Hepatocyte (in vitro differentiated cells): ENCODE data around the gene PARD3B. TPM values are rescaled to one million over a fixed set of nuclear protein-coding genes. Genes with fewer than 3 reads are reported as not detected.

ENCODE experiments used
- DNase-seq: peaks from one replicate; pipeline ENCODE4 v3.0.0-alpha.2; 2016; ENCODE audit warnings: low spot score
- H2AFZ ChIP-seq: fragments of 200-600 bp; sonication (generic); 2 replicates; pipeline ENCODE4 v1.6.0; 2016; ENCODE audit warnings: antibody characterized with exemption, mild to moderate bottlenecking
- H3K27ac ChIP-seq: fragments of 200-600 bp; sonication (generic); 2 replicates; pipeline ENCODE4 v1.5.1; 2016; ENCODE audit warnings: mild to moderate bottlenecking
- H3K27me3 ChIP-seq: fragments of 200-600 bp; sonication (generic); 2 replicates; pipeline ENCODE4 v1.6.1; 2016
- H3K36me3 ChIP-seq: fragments of 200-600 bp; sonication (generic); replicated peaks from 2 replicates; pipeline ENCODE4 v1.5.1; 2016; ENCODE audit warnings: low read depth; ENCODE audit not compliant: insufficient read depth
- H3K4me1 ChIP-seq: fragments of 200-600 bp; sonication (generic); 2 replicates; pipeline ENCODE4 v1.5.1; 2016; ENCODE audit warnings: mild to moderate bottlenecking, moderate library complexity; ENCODE audit not compliant: insufficient read depth
- H3K4me2 ChIP-seq: fragments of 200-600 bp; sonication (generic); 2 replicates; pipeline ENCODE4 v1.6.0; 2016
- H3K4me3 ChIP-seq: fragments of 200-600 bp; sonication (generic); 2 replicates; pipeline ENCODE4 v1.5.1; 2016; ENCODE audit warnings: mild to moderate bottlenecking
- H3K79me2 ChIP-seq: fragments of 200-600 bp; sonication (generic); 2 replicates; pipeline ENCODE4 v1.6.0; 2017; ENCODE audit warnings: mild to moderate bottlenecking
- H3K9me2 ChIP-seq: fragments of 200-600 bp; sonication (generic); replicated peaks from 2 replicates; pipeline ENCODE4 v1.6.0; 2017; ENCODE audit warnings: mild to moderate bottlenecking; ENCODE audit not compliant: insufficient read depth
- H3K9me3 ChIP-seq: fragments of 200-600 bp; sonication (generic); 2 replicates; pipeline ENCODE4 v1.5.1; 2016; ENCODE audit warnings: low read depth, mild to moderate bottlenecking
- H4K20me1 ChIP-seq: fragments of 200-600 bp; sonication (generic); 2 replicates; pipeline ENCODE4 v1.6.0; 2016; ENCODE audit warnings: mild to moderate bottlenecking; ENCODE audit not compliant: insufficient read depth, poor library complexity, severe bottlenecking
- CTCF ChIP-seq: fragments of 200-600 bp; sonication (generic); IDR thresholded peaks from 2 replicates; pipeline ENCODE4 v1.5.1; 2016; ENCODE audit warnings: antibody characterized with exemption, mild to moderate bottlenecking; ENCODE audit not compliant: poor library complexity
- EZH2 ChIP-seq: fragments of 200-600 bp; sonication (generic); IDR thresholded peaks from 2 replicates; pipeline ENCODE4 v1.6.1; 2016; ENCODE audit warnings: antibody characterized with exemption, mild to moderate bottlenecking, borderline replicate concordance
- EZH2phosphoT487 ChIP-seq: fragments of 200-600 bp; sonication (generic); IDR thresholded peaks from one replicate; pipeline ENCODE4 v1.6.1; 2018; ENCODE audit warnings: antibody characterized with exemption, mild to moderate bottlenecking, low read depth, moderate library complexity; ENCODE audit not compliant: unreplicated experiment, severe bottlenecking
- WGBS: methylation state at CpG from one replicate; pipeline ENCODE4 v1.1.6; 2016; ENCODE audit warnings: low lambda C conversion rate; ENCODE audit errors: missing lambda C conversion rate; 5-methylcytosine and 5-hydroxymethylcytosine counted together
- polyA plus RNA-seq: library from polyadenylated mRNA; unstranded; fragments of >200 nt; fragmentation: Nextera tagmentation; extraction: Ambion mirVana; gene quantifications from 2 replicates; pipeline ENCODE4 v1.2.1, GENCODE V29; 2016
- total RNA-seq: library from RNA; depleted of rRNA; stranded (reverse); fragments of >200 nt; gene quantifications from 2 replicates; pipeline ENCODE4 v1.2.3, GENCODE V29; 2014

The PARD3B gene
- total and polyA plus RNA-seq, 2 experiments from 2014 or later: 11.5 to 21.7 TPM

GRCh38 chr2:205585449-205586383, 1040.4 kb downstream of the PARD3B start:
- no peaks in the 10 kb centered on the region for H3K27me3 ChIP-seq
- H3K4me3 ChIP-seq: no peak overlapping the region
- H2AFZ ChIP-seq: no peak overlapping the region
- H3K9me3 ChIP-seq: no peaks in the 10 kb centered on the region
- no peak for TF ChIP-seq EZH2
- TF ChIP-seq CTCF: no peak
- no peak for TF ChIP-seq EZH2phosphoT487
- no peaks in the 10 kb centered on the region for H4K20me1 ChIP-seq
- WGBS: 67% methylated on average over 10 of the region's 10 CpGs
- no peak overlapping the region for H3K27ac ChIP-seq
- H3K4me2 ChIP-seq: no peak overlapping the region
- H3K9me2 ChIP-seq: no peaks in the 10 kb centered on the region
- H3K4me1 ChIP-seq: no peaks in the 10 kb centered on the region
- no peak for DNase-seq
- H3K36me3 ChIP-seq: no peaks in the 10 kb centered on the region
- H3K79me2 ChIP-seq: no peaks in the 10 kb centered on the region

- no peak for DNase-seq
- Histone ChIP-seq H3K4me1 (no peaks in the 10 kb centered on the region), H3K4me3 (no peak overlapping the region), H3K27me3 (no peaks in the 10 kb centered on the region), H3K9me3 (no peaks in the 10 kb centered on the region), H3K36me3 (no peaks in the 10 kb centered on the region), H3K27ac (no peak overlapping the region), H3K79me2 (no peaks in the 10 kb centered on the region), H2AFZ (no peak overlapping the region), H3K9me2 (no peaks in the 10 kb centered on the region), H3K4me2 (no peak overlapping the region), H4K20me1 (no peaks in the 10 kb centered on the region)
- no peak for TF ChIP-seq EZH2phosphoT487
- TF ChIP-seq EZH2: no peak
- no peak for TF ChIP-seq CTCF
- 98% methylated on average over 5 of the region's 5 CpGs for WGBS
These were observed 1041.4 kb downstream of the PARD3B start for GRCh38 chr2:205586626-205587025.

GRCh38 chr2:205589479-205589878, 1044.2 kb downstream of the PARD3B start:
- Histone ChIP-seq H3K79me2 (no peaks in the 10 kb centered on the region), H3K4me2 (no peak overlapping the region), H3K36me3 (no peaks in the 10 kb centered on the region), H3K27ac (no peak overlapping the region), H3K9me3 (no peaks in the 10 kb centered on the region), H2AFZ (no peak overlapping the region), H3K4me3 (no peak overlapping the region), H4K20me1 (no peaks in the 10 kb centered on the region), H3K27me3 (no peaks in the 10 kb centered on the region), H3K4me1 (peaks cover 7% of the 10 kb centered on the region), H3K9me2 (no peaks in the 10 kb centered on the region)
- WGBS: 82% methylated on average over 1 of the region's 1 CpG
- TF ChIP-seq EZH2 (no peak), EZH2phosphoT487 (no peak), CTCF (no peak)
- no peak for DNase-seq
